ENCODE results near the gene KAZALD1.
"Not testable (repeated sequence)": the region's sequence is repeated elsewhere in the genome, so short reads cannot be mapped to it uniquely, and the experiment has no call there.

Gene KAZALD1

GRCh38 chr10:101030496-101031127, 31.2 kb upstream of the KAZALD1 start:
- no peak for DNase-seq

DNA sequence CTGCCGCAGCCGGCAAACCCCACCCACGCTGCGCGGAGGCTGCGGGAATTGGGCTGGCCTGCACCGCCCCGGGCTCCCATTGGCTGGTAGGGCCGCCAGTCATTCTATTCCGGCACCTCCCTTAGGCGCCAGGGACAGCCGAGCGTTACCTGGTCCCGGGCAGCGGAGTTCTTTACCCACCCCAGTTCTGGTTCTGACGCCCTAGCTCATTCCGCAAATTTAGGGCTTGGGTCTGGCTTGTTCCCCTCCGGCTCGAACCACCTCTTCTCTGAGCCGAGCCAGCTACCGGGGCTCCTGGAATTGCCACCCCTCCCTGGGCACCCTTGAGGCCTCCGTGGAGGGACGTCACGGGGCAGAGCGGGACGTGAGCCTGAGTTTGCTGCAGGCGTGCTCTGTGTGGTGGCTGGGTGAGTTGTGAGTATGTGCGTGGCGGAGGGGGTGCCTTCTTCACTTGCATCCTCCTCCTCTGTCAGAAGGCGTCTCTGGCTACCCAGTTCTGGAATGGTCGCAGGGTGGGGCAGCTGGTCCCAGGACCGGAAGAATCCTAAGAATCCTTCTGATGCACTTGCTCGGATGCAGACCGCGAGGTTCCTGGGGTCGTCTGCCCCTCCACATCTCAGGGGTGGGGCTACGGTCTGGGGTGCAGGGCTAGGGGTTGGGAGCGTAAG, 30.5 kb upstream of the KAZALD1 start, which contains the start of the genes PDZD7 and SFXN3:
Gene PDZD7, minus strand, starts transcription at position 2 of the 668 bp plus-strand sequence. CDS start 910 bp downstream, outside the sequence.
Gene SFXN3, plus strand, starts transcription at position 107 of the 668 bp plus-strand sequence. CDS start 3,461 bp downstream, outside the sequence.
- DNase-seq: peak; percentile 98

GRCh38 chr10:101031796-101032636, 29.8 kb upstream of the KAZALD1 start:
- DNase-seq: peak; percentile 69

DNA sequence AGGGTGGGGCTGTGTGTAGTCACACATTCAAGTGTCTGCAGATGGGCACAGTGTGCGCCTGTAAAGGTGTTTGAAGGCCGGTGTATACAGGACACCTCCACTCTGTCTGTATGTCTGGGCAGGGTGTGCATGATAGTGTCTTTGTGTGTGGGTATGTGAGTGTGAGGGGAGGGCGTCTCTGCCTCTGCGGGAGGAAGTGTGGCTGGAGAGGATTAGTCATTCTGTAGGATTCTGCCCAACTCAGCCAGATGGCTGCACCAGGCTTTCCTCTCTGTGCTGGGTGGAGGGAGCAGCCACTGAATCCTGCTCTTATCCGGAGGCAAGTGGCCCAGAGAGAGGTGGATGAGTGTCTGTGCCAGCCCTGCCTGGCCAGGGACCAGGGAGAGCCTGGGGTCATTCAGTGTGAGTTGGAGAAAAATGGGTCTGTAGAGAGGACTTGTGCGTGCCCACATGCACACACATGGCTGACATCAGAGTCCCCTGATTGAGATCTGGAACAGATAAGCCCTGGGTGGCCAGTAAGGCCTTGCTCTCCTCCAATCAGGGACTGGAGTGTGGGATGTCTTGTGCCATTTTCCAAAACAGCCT, 29.1 kb upstream of the KAZALD1 start:
- DNase-seq: peak; percentile 48

DNA sequence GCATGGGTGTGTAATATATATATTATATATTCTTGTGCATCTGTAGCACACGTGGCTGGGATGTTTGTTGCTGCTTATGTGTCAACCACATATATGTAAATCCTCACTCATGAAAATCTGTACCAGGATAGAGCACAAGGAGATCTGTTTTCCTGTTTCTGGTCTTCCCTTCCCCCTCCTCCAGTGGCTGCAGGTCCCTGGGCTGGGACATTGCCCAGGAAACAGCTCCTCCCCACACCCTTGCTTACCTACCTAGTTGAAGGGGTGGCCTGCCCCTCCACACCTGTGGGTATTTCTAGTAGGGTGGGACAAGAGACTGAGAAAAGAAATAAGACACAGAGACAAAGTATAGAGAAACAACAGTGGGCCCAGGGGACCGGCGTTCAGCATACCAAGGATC, 28.5 kb upstream of the KAZALD1 start:
- no peak for DNase-seq

DNA sequence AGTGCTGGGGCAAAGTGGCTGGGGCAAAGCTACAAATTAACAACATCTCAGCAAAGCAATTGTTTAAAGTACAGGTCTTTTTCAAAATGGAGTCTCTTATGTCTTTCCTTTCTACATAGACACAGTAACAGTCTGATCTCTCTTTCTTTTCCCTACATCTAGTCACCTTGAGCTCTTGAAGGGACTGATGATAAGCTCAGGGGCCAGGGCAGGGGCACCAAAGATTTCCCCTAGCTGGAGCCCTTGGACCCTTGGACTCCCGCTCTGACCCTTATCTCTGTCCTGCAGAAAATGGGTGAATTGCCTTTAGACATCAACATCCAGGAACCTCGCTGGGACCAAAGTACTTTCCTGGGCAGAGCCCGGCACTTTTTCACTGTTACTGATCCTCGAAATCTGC, 27.4 kb upstream of the KAZALD1 start:
- not testable (repeated sequence) for DNase-seq

- no peak for DNase-seq
Observed at GRCh38 chr10:101035314-101035713, 26.5 kb upstream of the KAZALD1 start.

- DNase-seq: no peak
Observed at GRCh38 chr10:101035916-101036702, 25.7 kb upstream of the KAZALD1 start.

- DNase-seq: no peak
Observed at GRCh38 chr10:101036726-101037125, 25.1 kb upstream of the KAZALD1 start.

DNA sequence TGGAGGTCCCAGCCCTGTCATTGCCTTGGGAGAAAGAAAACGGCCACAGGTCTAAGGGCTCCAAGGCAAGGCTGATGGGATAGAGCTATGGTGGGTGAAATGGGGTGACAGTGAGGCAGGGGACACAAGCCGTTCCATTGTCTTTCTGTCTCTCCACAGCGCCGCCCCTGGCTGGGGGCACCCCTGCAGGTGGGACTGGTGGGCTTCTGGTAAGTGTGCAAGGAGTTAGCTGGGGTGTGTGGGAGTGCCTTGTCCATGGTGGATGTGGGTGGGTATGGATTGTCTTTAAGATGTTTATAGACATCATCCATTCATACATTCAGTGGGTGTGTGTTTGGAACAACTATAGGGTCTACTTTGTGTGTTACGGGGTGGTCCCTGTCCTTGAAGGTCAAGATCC, 23.3 kb upstream of the KAZALD1 start:
- DNase-seq: no peak

- no peak for DNase-seq
Observed at GRCh38 chr10:101040061-101040460, 21.7 kb upstream of the KAZALD1 start.

- DNase-seq: no peak
Observed at GRCh38 chr10:101040851-101041250, 20.9 kb upstream of the KAZALD1 start.

GRCh38 chr10:101041252-101041761, 20.5 kb upstream of the KAZALD1 start:
- peak; percentile 70 for DNase-seq

DNA sequence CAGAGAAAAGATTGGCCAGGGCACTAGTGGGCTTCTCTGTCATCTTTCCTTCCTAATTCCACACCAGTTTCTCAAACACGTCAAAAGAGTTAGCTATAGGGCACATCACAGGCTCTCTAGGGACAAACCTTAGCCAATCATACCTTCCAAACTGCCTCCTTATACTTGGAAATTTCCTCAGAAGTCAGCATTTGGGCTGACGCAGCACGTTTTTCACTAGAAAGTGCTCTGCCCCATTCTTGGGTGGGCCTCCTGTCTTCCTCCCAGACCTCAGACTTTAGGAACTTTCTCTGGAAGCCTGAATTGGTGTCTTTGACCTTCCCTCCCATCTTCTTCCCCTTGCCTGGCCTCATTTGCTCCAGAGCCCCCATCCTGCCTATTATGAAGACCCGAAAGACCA, 19.7 kb upstream of the KAZALD1 start:
- DNase-seq: no peak

DNA sequence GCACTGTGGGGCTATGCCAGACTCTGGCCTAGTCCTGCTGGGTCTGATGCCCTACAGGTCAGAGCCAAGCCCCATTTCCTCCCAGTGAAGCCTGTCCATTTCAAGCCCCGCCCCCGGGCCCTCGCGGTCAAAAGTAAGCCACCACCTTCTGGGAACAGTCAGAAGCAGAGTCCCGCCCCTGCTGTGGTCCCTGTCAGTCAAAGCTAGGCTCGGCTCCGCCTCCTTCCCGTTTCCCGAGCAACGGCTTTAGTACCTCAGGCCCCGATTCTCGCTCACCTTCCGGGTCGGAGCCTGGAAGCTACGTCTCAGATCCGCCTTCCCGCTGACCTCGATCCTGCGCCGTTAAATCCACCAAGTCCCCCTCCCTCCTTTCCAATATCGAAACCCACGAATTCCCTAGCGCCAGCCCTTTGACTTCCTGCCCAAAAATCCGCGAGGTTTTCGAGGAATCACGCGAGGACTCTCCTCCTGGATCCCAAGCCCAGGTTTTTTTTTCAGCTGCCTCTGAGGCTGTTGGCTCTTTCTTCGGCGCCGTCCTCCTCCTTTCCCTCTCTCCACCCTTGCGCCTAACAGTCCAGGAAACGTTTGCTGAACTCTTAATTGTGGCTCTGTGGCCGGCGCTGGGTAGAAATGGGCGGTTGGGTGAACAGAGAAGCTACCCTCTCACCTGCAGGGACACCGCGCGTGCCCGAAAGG, 19.0 kb upstream of the KAZALD1 start:
- peak; percentile 76 for DNase-seq

GRCh38 chr10:101043363-101043707, 18.5 kb upstream of the KAZALD1 start:
- DNase-seq: no peak

GRCh38 chr10:101044117-101044516, 17.7 kb upstream of the KAZALD1 start:
- DNase-seq: no peak

DNA sequence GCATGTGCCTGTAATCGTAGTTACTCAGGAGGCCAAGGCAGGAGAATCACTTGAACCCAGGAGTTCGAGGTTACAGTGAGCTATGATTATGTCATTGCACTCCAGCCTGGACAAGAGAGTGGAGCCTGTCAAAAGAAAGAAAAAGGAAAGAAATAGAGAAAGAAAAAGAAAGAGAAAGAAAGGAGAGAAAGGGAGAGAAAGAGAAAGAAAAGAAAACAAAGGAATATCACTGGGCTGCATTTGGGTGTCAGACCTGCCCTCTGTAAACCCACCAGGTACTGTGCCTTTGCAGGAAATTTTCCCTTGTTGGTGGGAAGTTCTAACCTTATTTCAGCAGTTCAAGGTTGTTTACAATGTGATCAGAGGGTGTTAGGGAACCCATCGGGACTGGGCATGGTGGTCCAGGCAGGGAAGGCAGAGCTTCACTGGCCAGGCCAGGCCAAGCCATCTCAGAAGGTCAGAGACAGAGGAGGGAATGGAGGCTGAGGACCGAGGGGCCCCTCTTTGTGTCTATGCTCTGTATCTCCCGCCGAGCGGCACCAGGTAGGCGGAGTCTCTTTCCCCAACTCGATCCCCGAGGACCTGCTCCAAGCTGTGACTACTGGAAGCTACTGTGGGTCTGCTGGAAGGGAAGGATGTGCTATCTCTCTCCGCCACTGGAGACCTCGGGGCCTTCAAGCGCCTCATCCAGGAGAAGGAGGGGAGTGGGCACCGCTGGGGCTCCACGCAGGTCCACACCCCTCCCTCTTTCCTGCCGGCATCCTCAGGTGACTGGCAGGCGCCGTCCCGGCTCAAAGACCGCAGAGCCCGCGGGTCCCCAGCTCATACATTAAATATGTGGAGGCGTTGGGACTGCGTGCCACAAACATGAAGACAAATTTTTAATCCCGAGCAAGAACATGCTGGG, 15.2 kb upstream of the KAZALD1 start:
- no peak for DNase-seq

DNA sequence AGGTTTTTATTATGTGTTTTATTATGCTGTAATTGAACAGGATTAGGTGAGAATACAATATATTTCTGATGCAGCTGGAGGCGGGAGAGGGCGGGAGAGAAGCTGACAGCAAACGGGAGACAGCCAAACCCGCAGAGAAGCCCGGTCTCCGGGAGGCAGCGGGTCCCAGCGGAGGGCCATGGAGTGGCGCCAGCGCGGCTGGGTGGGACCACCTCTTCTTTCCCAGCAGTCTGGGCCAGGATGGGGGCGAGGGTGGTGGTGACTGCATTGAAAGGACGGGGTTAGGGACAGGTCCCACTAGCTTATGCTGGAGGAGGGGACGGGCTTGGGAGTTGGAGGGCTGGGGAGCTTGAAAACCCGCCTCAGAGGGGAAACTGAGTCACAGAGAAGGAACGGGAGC, 14.5 kb upstream of the KAZALD1 start:
- DNase-seq: no peak

Data from activated gamma-delta T cell treated with Interleukin-2 at 50 U/mL for 16 hours (primary cell).